Measurements from ENCODE around the gene CRB1.

DNA sequence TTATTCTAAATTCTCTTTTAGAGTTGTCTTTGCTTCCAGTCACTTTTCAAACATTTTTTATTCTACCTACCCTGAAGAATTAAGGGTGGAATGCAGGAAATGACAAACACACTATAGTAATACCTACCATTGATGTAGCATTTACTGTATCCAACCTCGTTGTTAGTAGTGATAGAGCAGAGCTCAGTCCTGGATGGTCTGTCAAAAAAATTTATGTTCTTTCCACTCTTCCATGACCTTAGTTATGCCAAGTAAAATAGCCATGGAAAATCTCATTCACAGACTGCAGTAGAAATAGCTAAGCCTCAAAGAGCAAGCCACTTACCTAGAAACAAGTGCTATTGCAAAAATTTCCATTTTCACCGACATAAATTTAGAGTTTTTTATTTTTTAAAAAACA, 74.6 kb downstream of the CRB1 start:
- no peak for TF ChIP-seq GATA2 (IDR thresholded peaks at IDR 0.05; ENCODE audit: low read depth, low read length)
- no peak for TF ChIP-seq GATA3 (IDR thresholded peaks at IDR 0.05; ENCODE audit: low read depth, low read length)
